MG63 (cell line): ENCODE results near the gene PIK3R5. TPM values are rescaled to one million over a fixed set of nuclear protein-coding genes. Genes with fewer than 3 reads are reported as not detected.

Experiments used
- DNase-seq: peaks from one replicate; pipeline ENCODE4 v3.0.0-alpha.2; 2020
- H3K27me3 ChIP-seq: fragments of 250-450 bp; sonication (Bioruptor Pico); 2 replicates; pipeline ENCODE4 v1.5.1; 2020; ENCODE audit warnings: mild to moderate bottlenecking, moderate library complexity
- H3K36me3 ChIP-seq: fragments of 250-450 bp; sonication (Bioruptor Pico); 2 replicates; pipeline ENCODE4 v1.5.1; 2020; ENCODE audit warnings: mild to moderate bottlenecking, moderate library complexity
- H3K4me3 ChIP-seq: fragments of 250-450 bp; sonication (Bioruptor Pico); 2 replicates; pipeline ENCODE4 v1.5.1; 2020; ENCODE audit warnings: mild to moderate bottlenecking, moderate library complexity
- H3K9me3 ChIP-seq: fragments of 250-450 bp; sonication (Bioruptor Pico); 2 replicates; pipeline ENCODE4 v1.5.1; 2020; ENCODE audit warnings: mild to moderate bottlenecking, moderate library complexity
- total RNA-seq: library from RNA; depleted of rRNA; stranded (reverse); fragments of >200 nt; shearing (Covaris generic); gene quantifications from 2 replicates; pipeline ENCODE4 v1.2.3, GENCODE V29; 2014; ENCODE audit warnings: low replicate concordance

Gene PIK3R5
- total RNA-seq, 1 experiment from 2014 or later, result not detected

GRCh38 chr17:8855477-8856204, 109.9 kb downstream of the PIK3R5 start:
- DNase-seq, result no peak
- H3K9me3 ChIP-seq, result no peaks in the 10 kb centered on the region
- H3K4me3 ChIP-seq, result no peak overlapping the region
- H3K27me3 ChIP-seq, result no peaks in the 10 kb centered on the region; the same call in 1 of the 2 replicates
- H3K36me3 ChIP-seq, result no peaks in the 10 kb centered on the region

GRCh38 chr17:8851600-8851999, 113.9 kb downstream of the PIK3R5 start:
- H3K36me3 ChIP-seq, result no peaks in the 10 kb centered on the region
- no peaks in the 10 kb centered on the region for H3K9me3 ChIP-seq
- H3K27me3 ChIP-seq, result no peaks in the 10 kb centered on the region; the same call in 1 of the 2 replicates
- no peak for DNase-seq
- no peak overlapping the region for H3K4me3 ChIP-seq

- Histone ChIP-seq H3K27me3 (no peaks in the 10 kb centered on the region; the same call in 1 of the 2 replicates), H3K4me3 (no peak overlapping the region), H3K9me3 (no peaks in the 10 kb centered on the region), H3K36me3 (no peaks in the 10 kb centered on the region)
- no peak for DNase-seq
These were observed 116.0 kb downstream of the PIK3R5 start for GRCh38 chr17:8849311-8850041.

- Histone ChIP-seq H3K36me3 (no peaks in the 10 kb centered on the region), H3K27me3 (no peaks in the 10 kb centered on the region; the same call in 1 of the 2 replicates), H3K4me3 (no peak overlapping the region), H3K9me3 (no peaks in the 10 kb centered on the region)
- no peak for DNase-seq
These were observed 117.6 kb downstream of the PIK3R5 start for GRCh38 chr17:8847891-8848290.

GRCh38 chr17:8846768-8847211, 118.7 kb downstream of the PIK3R5 start:
- no peak for DNase-seq
- no peak overlapping the region for H3K4me3 ChIP-seq
- no peaks in the 10 kb centered on the region for H3K9me3 ChIP-seq
- no peaks in the 10 kb centered on the region; the same call in 1 of the 2 replicates for H3K27me3 ChIP-seq
- H3K36me3 ChIP-seq, result no peaks in the 10 kb centered on the region

- Histone ChIP-seq H3K4me3 (no peak overlapping the region), H3K36me3 (no peaks in the 10 kb centered on the region), H3K27me3 (no peaks in the 10 kb centered on the region), H3K9me3 (no peaks in the 10 kb centered on the region)
- DNase-seq, result no peak
These were observed 121.0 kb downstream of the PIK3R5 start for GRCh38 chr17:8844229-8845218.

- Histone ChIP-seq H3K36me3 (no peaks in the 10 kb centered on the region), H3K4me3 (no peak overlapping the region), H3K9me3 (no peaks in the 10 kb centered on the region), H3K27me3 (no peaks in the 10 kb centered on the region)
- DNase-seq, result no peak
These were observed 122.2 kb downstream of the PIK3R5 start for GRCh38 chr17:8843344-8843743.

GRCh38 chr17:8841844-8842243, 123.7 kb downstream of the PIK3R5 start:
- no peaks in the 10 kb centered on the region for H3K9me3 ChIP-seq
- H3K4me3 ChIP-seq, result no peak overlapping the region
- no peak for DNase-seq
- H3K36me3 ChIP-seq, result no peaks in the 10 kb centered on the region
- no peaks in the 10 kb centered on the region for H3K27me3 ChIP-seq

- no peak for DNase-seq
- Histone ChIP-seq H3K9me3 (no peaks in the 10 kb centered on the region), H3K27me3 (no peaks in the 10 kb centered on the region), H3K36me3 (no peaks in the 10 kb centered on the region), H3K4me3 (no peak overlapping the region)
These were observed 126.0 kb downstream of the PIK3R5 start for GRCh38 chr17:8839410-8839935.

- Histone ChIP-seq H3K27me3 (no peaks in the 10 kb centered on the region), H3K36me3 (no peaks in the 10 kb centered on the region), H3K4me3 (no peak overlapping the region), H3K9me3 (no peaks in the 10 kb centered on the region)
- DNase-seq, result no peak
These were observed 126.9 kb downstream of the PIK3R5 start for GRCh38 chr17:8838551-8839095.

- H3K4me3 ChIP-seq, result no peak overlapping the region
- no peaks in the 10 kb centered on the region for H3K27me3 ChIP-seq
- no peak for DNase-seq
- no peaks in the 10 kb centered on the region for H3K36me3 ChIP-seq
- H3K9me3 ChIP-seq, result no peaks in the 10 kb centered on the region
These were observed 127.9 kb downstream of the PIK3R5 start for GRCh38 chr17:8837563-8838075.

- Histone ChIP-seq H3K9me3 (no peaks in the 10 kb centered on the region), H3K36me3 (no peaks in the 10 kb centered on the region), H3K27me3 (0 out of 2 replicates have a peak, but pooled peaks cover under 1% of the 10 kb centered on the region), H3K4me3 (no peak overlapping the region)
- DNase-seq, result no peak
These were observed 128.5 kb downstream of the PIK3R5 start for GRCh38 chr17:8836821-8837562.

- Histone ChIP-seq H3K9me3 (no peaks in the 10 kb centered on the region), H3K27me3 (0 out of 2 replicates have a peak, but pooled peaks cover 2% of the 10 kb centered on the region), H3K36me3 (no peaks in the 10 kb centered on the region), H3K4me3 (no peak overlapping the region)
- DNase-seq, result no peak
These were observed 129.7 kb downstream of the PIK3R5 start for GRCh38 chr17:8835631-8836364.

GRCh38 chr17:8835106-8835505, 130.4 kb downstream of the PIK3R5 start:
- no peak for DNase-seq
- Histone ChIP-seq H3K27me3 (0 out of 2 replicates have a peak, but pooled peaks cover 2% of the 10 kb centered on the region), H3K4me3 (no peak overlapping the region), H3K9me3 (no peaks in the 10 kb centered on the region), H3K36me3 (no peaks in the 10 kb centered on the region)
